Glomerular visceral epithelial cell (primary cell): ENCODE measurements around the gene GATD1.
"Not testable (repeated sequence)": the region's sequence is repeated elsewhere in the genome, so short reads cannot be mapped to it uniquely, and the experiment has no call there.

Experiments
- DNase-seq: peaks from one replicate; pipeline ENCODE4 v3.0.0-alpha.2; 2016; ENCODE audit errors: extremely low spot score

Gene GATD1

DNA sequence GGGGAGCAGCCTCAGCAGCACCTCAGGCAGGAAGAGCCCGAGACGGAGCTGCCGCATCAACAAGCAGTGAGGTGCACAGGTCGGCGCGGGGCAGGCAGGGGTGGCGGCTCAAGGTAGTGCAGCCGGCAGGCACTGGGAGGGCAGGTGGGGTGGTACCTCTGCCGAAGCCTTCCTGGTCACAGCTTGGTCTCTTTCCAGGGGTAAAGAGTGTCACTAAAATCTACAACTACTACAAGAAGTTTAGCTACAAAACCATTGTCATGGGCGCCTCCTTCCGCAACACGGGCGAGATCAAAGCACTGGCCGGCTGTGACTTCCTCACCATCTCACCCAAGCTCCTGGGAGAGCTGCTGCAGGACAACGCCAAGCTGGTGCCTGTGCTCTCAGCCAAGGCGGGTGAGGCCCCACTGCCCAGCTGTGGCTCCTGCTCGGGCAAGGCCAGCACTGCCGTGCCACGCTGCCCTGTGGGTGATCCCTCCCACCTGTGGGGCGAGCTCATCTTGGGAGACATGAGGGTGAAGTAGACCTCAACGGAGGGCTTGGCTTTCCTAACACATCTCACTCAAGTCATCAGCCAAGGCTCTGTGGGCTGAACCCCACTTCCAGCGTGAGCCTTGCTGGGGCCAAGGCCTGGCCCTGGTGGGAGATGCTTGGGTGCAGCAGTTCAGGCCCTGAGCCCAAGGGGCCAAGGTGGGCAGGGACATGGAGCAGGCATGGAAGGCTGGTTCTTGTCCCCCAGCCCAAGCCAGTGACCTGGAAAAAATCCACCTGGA, 13.6 kb downstream of the GATD1 start:
- no peak for DNase-seq

GRCh38 chr11:763073-763463, 14.2 kb downstream of the GATD1 start:
- DNase-seq = no peak

GRCh38 chr11:762421-763072, 14.7 kb downstream of the GATD1 start:
- peak; percentile 85 for DNase-seq

- no peak for DNase-seq
Observed at GRCh38 chr11:761526-762108, 15.7 kb downstream of the GATD1 start.

DNA sequence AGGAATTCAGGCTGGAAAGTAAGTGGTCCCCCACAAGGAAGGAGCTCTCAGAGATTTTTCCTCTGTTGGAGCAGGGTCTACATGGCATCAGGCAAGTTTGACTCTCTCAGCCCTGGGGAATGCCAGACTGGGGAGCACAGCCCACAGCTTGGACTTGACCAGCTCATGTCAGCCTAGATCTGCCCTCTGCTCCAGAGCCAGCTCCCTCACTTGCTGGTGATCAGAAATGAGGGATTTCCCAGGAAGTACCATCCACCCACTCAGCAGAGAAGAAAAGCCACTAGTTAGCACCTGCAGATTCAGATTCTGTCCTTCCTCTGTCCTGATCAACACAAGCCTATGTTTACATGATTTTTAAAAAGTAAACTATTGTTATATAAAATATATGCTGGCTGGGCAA, 17.1 kb downstream of the GATD1 start:
- DNase-seq = no peak

DNA sequence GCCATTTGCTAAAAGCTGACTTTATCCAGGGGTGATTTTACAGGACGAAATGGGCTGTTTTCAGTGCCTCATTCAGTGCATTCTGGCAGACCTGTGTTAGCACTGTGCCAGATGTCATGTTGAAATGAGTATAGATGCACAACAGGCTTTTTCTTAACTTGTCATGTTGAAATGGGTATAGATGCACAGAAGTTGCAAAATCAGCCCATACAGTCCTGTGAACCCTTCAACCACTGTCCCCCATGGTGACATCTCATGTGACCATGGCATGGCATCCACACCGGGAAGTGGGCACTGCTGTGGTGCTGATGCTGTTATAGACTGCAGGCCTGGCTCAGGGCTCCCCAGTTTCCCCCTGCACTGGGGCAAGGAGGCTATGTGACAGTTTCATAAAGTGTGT, 27.6 kb downstream of the GATD1 start:
- no peak for DNase-seq

- no peak for DNase-seq
Observed at GRCh38 chr11:748007-748359, 29.3 kb downstream of the GATD1 start.

DNA sequence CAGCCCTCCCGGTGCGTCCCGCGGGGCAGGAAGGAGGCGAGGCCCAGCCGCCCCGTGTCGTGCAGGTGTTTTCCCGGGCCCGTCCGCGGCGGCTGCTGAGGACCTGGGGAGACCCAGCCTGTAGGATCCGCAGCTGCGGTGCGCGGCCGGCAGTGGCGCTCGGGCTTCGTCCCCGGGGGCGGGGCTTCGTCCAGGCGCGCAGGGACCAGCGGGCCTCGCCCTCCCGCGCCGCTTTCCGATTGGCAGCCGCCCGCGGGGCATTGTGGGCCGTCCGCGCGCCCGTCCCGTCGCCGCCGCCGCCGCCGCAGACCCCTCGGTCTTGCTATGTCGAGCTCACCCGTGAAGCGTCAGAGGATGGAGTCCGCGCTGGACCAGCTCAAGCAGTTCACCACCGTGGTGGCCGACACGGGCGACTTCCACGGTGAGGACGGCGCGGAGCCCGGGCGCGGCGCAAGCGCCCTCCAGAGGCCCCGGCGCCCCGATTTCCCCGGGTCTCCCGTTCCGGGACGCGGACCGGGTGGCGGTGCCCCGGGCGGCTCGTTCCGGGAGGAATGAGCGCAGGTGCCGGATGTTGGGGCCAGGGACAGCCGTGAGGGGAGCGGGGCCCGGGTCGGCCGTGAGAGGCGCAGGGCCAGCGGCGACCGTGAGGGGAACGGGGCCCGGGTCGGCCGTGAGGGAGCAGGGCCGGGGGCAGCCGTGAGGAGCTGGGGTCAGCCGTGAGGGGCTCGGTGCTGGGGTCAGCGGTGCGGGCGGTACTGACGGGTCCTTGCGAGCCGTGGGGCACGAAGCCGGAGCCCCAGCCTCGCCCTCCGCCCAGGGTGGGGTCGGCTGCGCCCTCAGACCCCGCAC, 29.9 kb downstream of the GATD1 start, which contains the start of gene TALDO1:
TSS of gene TALDO1 (plus strand) at position 307 of the 849 bp plus-strand sequence. CDS start at position 325, 18 bp downstream.
- peak; percentile 86 for DNase-seq

GRCh38 chr11:746289-747157, 30.8 kb downstream of the GATD1 start:
- peak; percentile 34 for DNase-seq

DNA sequence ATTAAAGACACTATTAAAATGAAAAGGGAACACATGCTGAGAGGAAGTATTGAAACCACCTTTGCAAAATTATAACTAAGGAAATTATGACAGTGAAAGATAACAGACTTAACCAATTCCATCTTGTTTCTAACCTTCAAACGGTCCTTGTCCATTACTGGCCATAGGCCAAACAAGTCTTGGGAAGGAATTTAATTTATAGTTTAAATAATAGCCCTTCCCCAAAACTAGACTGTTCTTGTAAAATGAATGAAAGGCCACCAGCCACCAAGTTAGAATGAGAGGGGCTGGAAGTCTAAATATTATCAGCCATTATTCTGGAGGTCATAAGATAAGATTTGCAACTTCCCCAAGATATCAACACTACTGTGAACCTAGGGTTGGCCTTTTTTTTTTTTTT, 31.9 kb downstream of the GATD1 start:
- no peak for DNase-seq

DNA sequence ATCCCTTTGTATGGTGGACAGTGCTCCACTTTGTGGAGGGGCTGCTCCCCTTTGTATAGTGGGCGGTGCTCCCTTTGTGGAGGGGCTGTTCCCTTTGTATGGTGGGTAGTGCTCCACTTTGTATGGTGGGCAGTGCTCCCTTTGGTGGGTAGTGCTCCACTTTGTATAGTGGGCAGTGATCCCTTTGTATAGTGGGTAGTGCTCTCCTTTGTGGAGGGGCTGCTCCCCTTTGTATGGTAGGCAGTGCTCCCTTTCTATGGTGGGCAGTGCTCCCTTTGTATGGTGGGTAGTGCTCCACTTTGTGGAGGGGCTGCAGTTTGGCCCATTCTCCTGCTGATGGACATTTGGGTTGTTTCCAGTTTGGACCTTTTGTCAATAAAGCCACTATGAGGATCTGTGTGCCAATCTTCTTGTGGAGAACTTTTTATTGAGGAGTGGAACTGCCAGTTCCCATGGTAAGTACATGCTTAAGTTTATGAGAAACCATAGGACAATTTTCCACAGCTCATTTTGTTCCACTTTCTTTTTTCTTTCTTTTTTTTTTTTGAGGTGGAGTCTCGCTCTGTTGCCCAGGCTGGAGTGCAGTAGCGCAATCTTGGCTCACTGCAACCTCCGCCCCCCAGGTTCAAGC, 34.6 kb downstream of the GATD1 start:
- DNase-seq = no peak

DNA sequence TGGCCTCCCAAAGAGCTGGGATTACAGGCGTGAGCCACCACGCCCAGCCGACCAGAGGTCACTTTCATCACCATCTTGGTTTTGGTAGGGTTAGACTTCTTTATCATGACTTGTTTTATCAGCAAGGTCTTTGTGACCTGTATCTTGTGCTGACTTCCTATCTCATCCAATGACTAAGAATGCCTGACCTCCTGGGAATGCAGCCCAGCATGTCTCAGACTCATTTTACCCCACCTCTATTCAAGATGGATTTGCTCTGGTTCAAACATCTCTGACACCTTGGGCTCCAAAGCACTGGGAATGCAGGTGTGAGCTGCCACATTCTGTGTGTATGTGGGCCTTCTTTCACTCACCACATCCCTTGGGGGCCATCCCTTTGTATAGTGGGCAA, 35.1 kb downstream of the GATD1 start:
- no peak for DNase-seq

- DNase-seq = not testable (repeated sequence)
Observed at GRCh38 chr11:737899-738298, 39.4 kb downstream of the GATD1 start.

DNA sequence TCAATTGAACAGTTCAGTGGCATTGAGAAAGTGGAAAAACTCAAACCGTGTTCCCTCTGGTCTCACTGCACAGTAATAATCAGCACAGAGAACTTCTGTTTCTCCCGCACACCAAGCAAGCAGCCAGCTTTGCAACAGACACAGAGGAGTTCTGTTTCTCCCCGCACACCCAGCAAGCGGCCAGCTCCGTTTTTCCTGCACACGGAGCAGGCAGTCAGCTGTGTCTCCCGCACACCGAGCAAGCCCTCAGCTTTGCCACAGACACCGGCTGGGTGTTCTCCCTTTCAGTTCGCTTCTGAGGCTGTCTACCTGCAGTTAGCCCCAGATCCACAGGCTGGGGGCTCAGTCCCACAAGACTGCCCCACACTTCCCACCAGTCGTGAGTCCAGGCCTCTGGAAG, 39.9 kb downstream of the GATD1 start:
- DNase-seq = no peak

- DNase-seq = not testable (repeated sequence)
Observed at GRCh38 chr11:734541-734940, 42.7 kb downstream of the GATD1 start.

DNA sequence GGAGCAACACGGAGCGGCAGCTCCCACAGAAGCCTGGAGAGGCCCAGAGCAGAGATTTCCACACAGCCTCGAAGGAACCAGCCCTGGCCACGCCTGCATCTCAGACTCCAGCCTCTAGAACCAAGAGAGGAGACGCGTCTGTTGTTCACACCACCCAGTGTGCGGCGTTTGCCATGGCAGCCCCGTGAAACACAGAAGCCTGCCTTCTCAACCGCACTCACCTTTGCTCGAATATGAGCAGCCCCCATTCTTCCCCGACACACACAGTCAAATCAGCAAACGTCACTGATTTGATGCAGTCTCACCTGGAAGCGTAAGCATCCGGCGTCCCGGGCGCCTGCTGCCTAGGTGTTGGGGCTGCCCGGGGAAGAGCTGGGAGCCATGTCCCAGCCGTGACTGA, 44.2 kb downstream of the GATD1 start:
- no peak for DNase-seq

GRCh38 chr11:729492-730074, 47.7 kb downstream of the GATD1 start:
- no peak for DNase-seq

DNA sequence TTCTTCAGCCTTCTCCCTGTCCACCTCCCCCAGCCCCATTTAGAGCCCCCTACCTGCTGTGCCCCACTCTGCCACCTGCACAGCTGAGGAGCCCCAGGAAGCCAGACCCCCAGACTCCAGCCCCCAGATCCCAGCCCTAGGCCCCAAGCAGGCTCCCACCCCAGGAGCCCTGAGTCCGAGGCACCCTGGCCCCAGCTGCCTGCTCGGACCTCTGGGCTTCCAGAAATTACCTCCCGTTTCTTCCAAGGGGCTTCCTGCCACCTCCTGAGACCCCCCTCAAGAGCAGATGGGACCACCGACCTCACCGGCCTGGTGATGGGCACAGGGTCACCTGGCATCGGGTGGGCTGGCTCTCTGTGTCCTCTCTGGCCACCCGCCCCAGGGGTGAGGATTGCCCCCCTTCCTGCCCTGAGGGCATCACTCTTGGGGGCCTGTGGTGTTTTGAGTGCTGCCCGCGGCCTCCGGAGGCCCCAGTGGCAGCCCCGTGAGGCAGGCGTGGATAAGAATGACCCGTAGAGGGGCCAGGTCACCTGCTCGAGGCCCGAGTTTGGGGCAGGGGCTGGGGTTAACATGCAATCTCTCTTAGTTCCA, 48.3 kb downstream of the GATD1 start:
- DNase-seq = no peak

- peak; percentile 98 for DNase-seq
Observed at GRCh38 chr11:727859-728748, 49.2 kb downstream of the GATD1 start.
